KMS-11 (cell line): ENCODE results near the gene SPRYD4.
"Not testable (repeated sequence)": the region's sequence is repeated elsewhere in the genome, so short reads cannot be mapped to it uniquely, and the experiment has no call there.

Source experiments
- H2AFZ ChIP-seq: fragments of 200-600 bp; sonication (generic); 2 replicates; pipeline ENCODE4 v1.6.1; 2016; ENCODE audit warnings: antibody characterized with exemption, mixed run types, low read depth
- H3K27ac ChIP-seq: fragments of 200-600 bp; sonication (generic); 2 replicates; pipeline ENCODE4 v1.6.1; 2016; ENCODE audit warnings: mild to moderate bottlenecking, mixed run types
- H3K27me3 ChIP-seq: fragments of 200-600 bp; sonication (generic); 2 replicates; pipeline ENCODE4 v1.6.1; 2017; ENCODE audit warnings: mild to moderate bottlenecking, low read depth, mixed run types, moderate library complexity; ENCODE audit not compliant: insufficient read depth
- H3K36me3 ChIP-seq: fragments of 200-600 bp; sonication (generic); 2 replicates; pipeline ENCODE4 v1.6.1; 2017; ENCODE audit warnings: mild to moderate bottlenecking, mixed run types; ENCODE audit not compliant: insufficient read depth
- H3K4me1 ChIP-seq: fragments of 200-600 bp; sonication (generic); 2 replicates; pipeline ENCODE4 v1.6.1; 2016; ENCODE audit warnings: mild to moderate bottlenecking, low read depth, mixed run types; ENCODE audit not compliant: poor library complexity, severe bottlenecking
- H3K4me2 ChIP-seq: fragments of 200-600 bp; sonication (generic); 2 replicates; pipeline ENCODE4 v1.7.0; 2016; ENCODE audit warnings: mild to moderate bottlenecking, mixed run types
- H3K4me3 ChIP-seq: fragments of 200-600 bp; sonication (generic); IDR thresholded peaks from 2 replicates; pipeline ENCODE4 v1.6.1; 2017; ENCODE audit warnings: low read depth, low read length, mixed read lengths; ENCODE audit not compliant: insufficient read depth
- H3K79me2 ChIP-seq: fragments of 200-600 bp; sonication (generic); 2 replicates; pipeline ENCODE4 v1.6.1; 2016; ENCODE audit warnings: low read depth, mixed run types; ENCODE audit not compliant: insufficient read depth
- H3K9ac ChIP-seq: fragments of 200-600 bp; sonication (generic); 2 replicates; pipeline ENCODE4 v1.6.1; 2016; ENCODE audit warnings: mild to moderate bottlenecking, mixed run types
- H4K20me1 ChIP-seq: fragments of 200-600 bp; sonication (generic); 2 replicates; pipeline ENCODE4 v1.6.1; 2016; ENCODE audit warnings: mild to moderate bottlenecking, mixed run types; ENCODE audit not compliant: insufficient read depth
- CTCF ChIP-seq: fragments of 200-600 bp; sonication (generic); conservative IDR thresholded peaks from 2 replicates; pipeline ENCODE4 v1.6.1; 2017; ENCODE audit warnings: low read depth, mild to moderate bottlenecking, antibody characterized with exemption, low read length, moderate library complexity, mixed read lengths

The SPRYD4 gene

GRCh38 chr12:56431288-56431687 lies 37.1 kb upstream of the SPRYD4 start:
- no peak for TF ChIP-seq CTCF
- H2AFZ ChIP-seq, result no peak overlapping the region
- H3K36me3 ChIP-seq, result peaks cover 18% of the 10 kb centered on the region; the same call in 1 of the 2 replicates

GRCh38 chr12:56431850-56432249 lies 36.5 kb upstream of the SPRYD4 start:
- H3K27me3 ChIP-seq, result no peaks in the 10 kb centered on the region
- no peak for TF ChIP-seq CTCF
- H3K4me1 ChIP-seq, result no peaks in the 10 kb centered on the region
- H3K4me3 ChIP-seq, result no peak overlapping the region
- H3K79me2 ChIP-seq, result peaks cover 11% of the 10 kb centered on the region; the same call in 1 of the 2 replicates
- H4K20me1 ChIP-seq, result no peaks in the 10 kb centered on the region
- no peak overlapping the region for H3K9ac ChIP-seq
- no peak overlapping the region for H3K27ac ChIP-seq
- no peak overlapping the region for H2AFZ ChIP-seq
- H3K36me3 ChIP-seq, result peaks cover 18% of the 10 kb centered on the region; the same call in 1 of the 2 replicates
- H3K4me2 ChIP-seq, result no peak overlapping the region

More at GRCh38 chr12:56431288-56431687, 37.1 kb upstream of the SPRYD4 start:
- Histone ChIP-seq H3K9ac (no peak overlapping the region), H3K79me2 (peaks cover 6% of the 10 kb centered on the region; the same call in 1 of the 2 replicates), H3K27me3 (no peaks in the 10 kb centered on the region), H3K4me2 (no peak overlapping the region), H3K4me1 (no peaks in the 10 kb centered on the region), H4K20me1 (no peaks in the 10 kb centered on the region), H3K4me3 (no peak overlapping the region), H3K27ac (no peak overlapping the region)

- Histone ChIP-seq H3K4me3 (no peak overlapping the region), H3K4me1 (no peaks in the 10 kb centered on the region), H4K20me1 (no peaks in the 10 kb centered on the region), H3K27me3 (no peaks in the 10 kb centered on the region), H3K79me2 (peaks cover 41% of the 10 kb centered on the region; the same call in 1 of the 2 replicates), H3K27ac (no peak overlapping the region), H3K9ac (no peak overlapping the region), H3K4me2 (no peak overlapping the region), H2AFZ (no peak overlapping the region), H3K36me3 (peaks cover 15% of the 10 kb centered on the region; the same call in 1 of the 2 replicates)
- no peak for TF ChIP-seq CTCF
These were observed 33.5 kb upstream of the SPRYD4 start for GRCh38 chr12:56434828-56435227.

GRCh38 chr12:56437430-56438176 lies 30.8 kb upstream of the SPRYD4 start:
- TF ChIP-seq CTCF, result no peak
- Histone ChIP-seq H3K27me3 (no peaks in the 10 kb centered on the region), H3K27ac (no peak overlapping the region), H3K79me2 (peaks cover 63% of the 10 kb centered on the region; the same call in 1 of the 2 replicates), H3K9ac (no peak overlapping the region), H3K4me3 (no peak overlapping the region), H3K36me3 (peaks cover 8% of the 10 kb centered on the region; the same call in 1 of the 2 replicates), H3K4me2 (no peak overlapping the region), H4K20me1 (no peaks in the 10 kb centered on the region), H3K4me1 (no peaks in the 10 kb centered on the region), H2AFZ (no peak overlapping the region)

- H3K27me3 ChIP-seq, H4K20me1 ChIP-seq, H2AFZ ChIP-seq, H3K4me3 ChIP-seq, H3K27ac ChIP-seq, H3K36me3 ChIP-seq, H3K4me2 ChIP-seq, H3K4me1 ChIP-seq, H3K9ac ChIP-seq: not testable (repeated sequence)
- peaks cover 65% of the 10 kb centered on the region for H3K79me2 ChIP-seq
These were observed 25.2 kb upstream of the SPRYD4 start for GRCh38 chr12:56443208-56443607.
